HG02970 (cell line): Measurements from ENCODE around the gene COL4A3.

Experiments
- ATAC-seq: cut with Tn5 transposase; IDR thresholded peaks from one replicate; pipeline ENCODE4 v1.9.1; 2021; ENCODE audit warnings: mild to moderate bottlenecking, moderate library complexity, moderate number of reproducible peaks; ENCODE audit not compliant: unreplicated experiment, low FRiP score

The COL4A3 gene

GRCh38 chr2:227326783-227327182 lies 162.4 kb downstream of the COL4A3 start:
- no peak for ATAC-seq

GRCh38 chr2:227335713-227336112 lies 171.3 kb downstream of the COL4A3 start:
- ATAC-seq: no peak

- ATAC-seq: no peak
These were observed 173.0 kb downstream of the COL4A3 start for GRCh38 chr2:227337442-227337841.

- no peak for ATAC-seq
These were observed 174.7 kb downstream of the COL4A3 start for GRCh38 chr2:227339098-227339599.

GRCh38 chr2:227340106-227340505 lies 175.7 kb downstream of the COL4A3 start:
- ATAC-seq: no peak

GRCh38 chr2:227341553-227341952 lies 177.1 kb downstream of the COL4A3 start:
- ATAC-seq: no peak

GRCh38 chr2:227344231-227344630 lies 179.8 kb downstream of the COL4A3 start:
- no peak for ATAC-seq

- no peak for ATAC-seq
These were observed 182.7 kb downstream of the COL4A3 start for GRCh38 chr2:227347117-227347516.

- ATAC-seq: no peak
These were observed 183.9 kb downstream of the COL4A3 start for GRCh38 chr2:227348324-227348723.

- no peak for ATAC-seq
These were observed 185.7 kb downstream of the COL4A3 start for GRCh38 chr2:227349989-227350612.

- no peak for ATAC-seq
These were observed 187.2 kb downstream of the COL4A3 start for GRCh38 chr2:227351639-227352038.

GRCh38 chr2:227360351-227360750 lies 195.9 kb downstream of the COL4A3 start:
- ATAC-seq: no peak

- ATAC-seq: no peak
These were observed 199.3 kb downstream of the COL4A3 start for GRCh38 chr2:227363756-227364155.
